Fibroblast of pulmonary artery (primary cell): ENCODE results near the gene IFNA4.
"Not testable (repeated sequence)": the region's sequence is repeated elsewhere in the genome, so short reads cannot be mapped to it uniquely, and the experiment has no call there.

Source experiments
- DNase-seq: peaks from one replicate; pipeline ENCODE4 v3.0.0-alpha.2; 2010; ENCODE audit warnings: low read depth
- H3K4me3 ChIP-seq: replicated peaks from 2 replicates; pipeline ENCODE4 v1.5.1; 2011; ENCODE audit warnings: low read depth, mild to moderate bottlenecking, control low read depth, low read length, moderate library complexity
- TF ChIP-seq, protein P1 (sequence below): IDR thresholded peaks from 2 replicates; pipeline ENCODE4 v1.5.1; 2011; ENCODE audit warnings: mild to moderate bottlenecking, control low read depth, low read length, inconsistent platforms; ENCODE audit errors: missing control alignments

IFNA4 gene

DNA sequence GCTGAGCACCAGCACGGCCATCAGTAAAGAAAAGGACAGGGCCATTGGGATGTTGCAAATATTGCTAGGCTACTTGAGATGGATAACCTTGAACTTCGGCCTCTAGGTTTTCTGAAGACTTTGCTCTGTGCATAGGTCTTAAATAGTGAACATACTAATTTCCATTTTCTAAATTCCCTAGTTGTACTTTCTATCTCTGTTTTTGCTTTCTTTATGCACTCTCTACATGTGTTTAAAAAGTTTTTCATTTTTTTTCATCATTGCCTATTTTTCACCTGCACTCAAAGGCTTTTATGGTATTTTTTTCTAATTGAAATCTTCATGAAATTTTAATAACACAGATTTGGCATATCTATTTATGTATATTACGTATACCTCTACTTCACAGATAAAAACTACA lies at the start of gene IFNA4:
IFNA4 (minus strand) TSS at position 101 of the 400 bp plus-strand sequence; CDS start at position 45, 56 bp downstream.
- not testable (repeated sequence) for DNase-seq, H3K4me3 ChIP-seq

DNA sequence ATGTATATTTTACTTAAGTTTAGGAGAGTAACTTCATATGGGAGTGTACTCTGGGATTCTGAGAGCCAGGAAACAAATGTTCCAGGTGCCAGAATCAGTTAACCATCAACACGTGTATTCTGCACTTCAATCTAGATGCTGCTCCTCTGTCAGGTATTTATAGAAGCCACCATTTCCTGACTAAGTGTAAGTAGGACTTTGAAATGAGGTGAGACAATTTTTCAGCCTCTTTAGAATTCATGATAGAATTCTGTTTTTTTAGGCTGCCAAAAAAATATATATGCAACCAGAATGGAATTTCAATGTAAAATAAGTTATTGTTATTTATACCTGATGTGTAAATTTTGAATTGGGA lies 49.0 kb upstream of the IFNA4 start:
- not testable (repeated sequence) for H3K4me3 ChIP-seq

DNA sequence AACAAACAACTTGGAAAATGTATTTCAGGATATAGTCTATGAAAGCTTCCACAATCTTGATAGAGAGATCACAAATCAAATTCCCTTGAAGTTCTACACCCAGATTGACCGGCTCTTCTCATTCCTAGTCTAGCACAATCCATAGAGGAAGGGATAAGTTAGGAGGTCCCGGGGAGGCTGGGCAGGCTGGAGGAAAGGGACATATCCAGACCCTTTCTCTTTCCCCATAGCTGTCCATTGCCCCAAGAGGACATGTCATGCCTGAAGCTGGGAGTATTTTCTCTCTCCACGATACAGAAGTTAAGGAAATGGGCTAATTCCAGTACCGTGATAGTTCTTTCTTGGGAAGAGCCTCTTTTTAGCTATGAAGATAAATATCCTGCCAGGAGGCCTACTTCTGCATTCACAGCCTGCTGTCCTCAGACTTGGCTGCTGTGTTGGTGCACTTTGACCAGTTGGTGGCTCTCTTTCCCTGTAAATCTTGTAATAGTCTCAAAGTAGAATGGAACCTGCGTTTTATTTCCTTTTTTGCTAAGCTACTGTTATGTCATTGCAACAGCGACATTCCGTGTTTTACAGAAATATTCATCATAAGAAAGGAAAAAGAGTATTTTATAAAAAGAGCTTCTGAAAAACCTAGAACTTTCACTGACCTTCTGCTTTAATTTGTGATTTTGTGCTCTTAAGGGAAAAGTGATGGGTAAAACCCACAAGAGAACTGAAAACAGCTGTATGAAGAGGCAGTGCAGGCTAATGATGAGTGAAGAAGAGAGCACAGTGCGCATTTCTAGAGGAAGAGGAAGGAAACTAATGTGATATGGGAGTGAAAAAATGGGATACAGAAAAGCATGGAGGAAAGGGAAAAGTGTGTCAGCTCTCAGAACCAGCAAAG lies 48.3 kb upstream of the IFNA4 start:
- peak; percentile 63 for DNase-seq
- TF ChIP-seq, protein P1, sequence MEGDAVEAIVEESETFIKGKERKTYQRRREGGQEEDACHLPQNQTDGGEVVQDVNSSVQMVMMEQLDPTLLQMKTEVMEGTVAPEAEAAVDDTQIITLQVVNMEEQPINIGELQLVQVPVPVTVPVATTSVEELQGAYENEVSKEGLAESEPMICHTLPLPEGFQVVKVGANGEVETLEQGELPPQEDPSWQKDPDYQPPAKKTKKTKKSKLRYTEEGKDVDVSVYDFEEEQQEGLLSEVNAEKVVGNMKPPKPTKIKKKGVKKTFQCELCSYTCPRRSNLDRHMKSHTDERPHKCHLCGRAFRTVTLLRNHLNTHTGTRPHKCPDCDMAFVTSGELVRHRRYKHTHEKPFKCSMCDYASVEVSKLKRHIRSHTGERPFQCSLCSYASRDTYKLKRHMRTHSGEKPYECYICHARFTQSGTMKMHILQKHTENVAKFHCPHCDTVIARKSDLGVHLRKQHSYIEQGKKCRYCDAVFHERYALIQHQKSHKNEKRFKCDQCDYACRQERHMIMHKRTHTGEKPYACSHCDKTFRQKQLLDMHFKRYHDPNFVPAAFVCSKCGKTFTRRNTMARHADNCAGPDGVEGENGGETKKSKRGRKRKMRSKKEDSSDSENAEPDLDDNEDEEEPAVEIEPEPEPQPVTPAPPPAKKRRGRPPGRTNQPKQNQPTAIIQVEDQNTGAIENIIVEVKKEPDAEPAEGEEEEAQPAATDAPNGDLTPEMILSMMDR: peak; percentile 70
- not testable (repeated sequence) for H3K4me3 ChIP-seq

More for the DNA sequence above, 49.0 kb upstream of the IFNA4 start:
- DNase-seq: not testable (repeated sequence)

DNA sequence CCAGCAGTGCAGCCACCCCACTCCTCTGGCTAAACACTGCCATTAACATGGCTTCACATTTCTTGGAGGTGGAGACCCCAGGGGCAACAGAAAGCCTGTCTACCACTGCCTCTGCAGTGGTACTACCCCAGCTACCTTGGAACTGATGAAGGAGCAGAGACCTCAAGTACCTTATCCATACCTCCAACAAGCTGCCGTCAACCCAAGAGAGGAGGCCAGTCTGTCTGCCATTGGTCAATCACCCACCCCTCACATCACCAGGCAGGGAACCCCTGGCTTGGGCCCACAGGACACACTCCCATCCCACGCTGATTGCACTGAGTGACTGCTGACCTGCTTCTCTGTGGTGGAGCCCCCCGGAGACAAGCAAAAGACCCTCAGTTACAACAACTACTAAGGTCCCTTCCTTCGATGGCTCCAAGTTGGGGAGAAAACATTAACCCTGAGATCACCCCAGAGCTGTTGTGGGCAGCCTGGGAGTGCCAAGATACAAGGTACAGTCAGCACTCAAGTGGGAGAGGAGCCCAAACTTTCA lies 46.8 kb upstream of the IFNA4 start:
- TF ChIP-seq, protein P1: no peak
- no peak for DNase-seq
- H3K4me3 ChIP-seq: no peak overlapping the region

DNA sequence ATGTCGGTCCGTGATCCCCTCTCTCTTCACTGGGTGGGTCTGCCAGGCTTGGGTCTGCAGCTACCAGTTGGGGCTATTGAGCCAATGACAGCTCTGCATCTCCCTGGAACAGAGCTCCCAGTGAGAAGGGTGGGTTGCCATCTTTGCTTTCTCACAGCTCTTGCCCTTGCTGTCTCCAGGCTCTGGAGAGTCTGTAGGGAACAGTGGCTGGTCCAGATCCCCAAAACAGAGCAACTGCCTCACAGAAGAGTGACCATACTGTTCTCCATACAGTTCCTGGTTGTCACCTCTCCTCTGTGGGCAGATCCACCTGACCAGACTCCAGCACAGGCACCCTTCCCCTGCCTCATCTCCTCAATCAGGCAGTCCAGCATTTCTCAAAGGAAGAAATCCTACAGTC lies 45.9 kb upstream of the IFNA4 start:
- TF ChIP-seq, protein P1: no peak
- no peak overlapping the region for H3K4me3 ChIP-seq
- DNase-seq: no peak

DNA sequence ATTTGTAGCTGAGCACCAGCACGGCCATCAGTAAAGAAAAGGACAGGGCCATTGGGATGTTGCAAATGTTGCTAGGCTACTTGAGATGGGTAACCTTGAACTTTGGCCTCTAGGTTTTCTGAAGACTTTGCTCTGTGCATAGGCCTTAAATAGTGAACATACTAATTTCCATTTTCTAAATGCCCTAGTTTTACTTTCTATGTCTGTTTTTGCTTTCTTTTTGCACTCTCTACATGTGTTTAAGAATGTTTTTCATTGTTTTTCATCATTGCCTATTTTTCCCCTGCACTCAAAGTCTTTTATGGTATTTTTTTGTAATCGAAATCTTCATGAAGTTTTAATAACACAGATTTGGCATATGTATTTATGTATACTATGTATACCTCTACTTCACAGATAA lies 40.7 kb upstream of the IFNA4 start, which contains the start of gene IFNA17:
IFNA17 (minus strand) TSS at position 101 of the 400 bp plus-strand sequence; CDS start at position 52, 49 bp downstream.
- H3K4me3 ChIP-seq: no peak within 1 kb of the TSS
- DNase-seq: no peak
- TF ChIP-seq, protein P1: no peak

DNA sequence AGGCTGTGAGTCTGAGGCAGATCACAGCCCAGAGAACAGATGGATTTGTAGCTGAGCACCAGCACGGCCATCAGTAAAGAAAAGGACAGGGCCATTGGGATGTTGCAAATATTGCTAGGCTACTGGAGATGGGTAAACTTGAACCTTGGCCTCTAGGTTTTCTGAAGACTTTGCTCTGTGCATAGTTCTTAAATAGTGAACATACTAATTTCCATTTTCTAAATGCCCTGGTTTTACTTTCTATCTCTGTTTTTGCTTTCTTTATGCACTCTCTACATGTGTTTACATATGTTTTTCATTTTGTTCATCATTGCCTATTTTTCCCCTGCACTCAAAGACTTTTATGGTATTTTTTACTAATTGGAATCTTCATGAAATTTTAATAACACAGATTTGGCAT lies 29.8 kb upstream of the IFNA4 start, which contains the start of gene IFNA16:
IFNA16 (minus strand) TSS at position 101 of the 400 bp plus-strand sequence; CDS start at position 95, 6 bp downstream.
- DNase-seq, H3K4me3 ChIP-seq: not testable (repeated sequence)

DNA sequence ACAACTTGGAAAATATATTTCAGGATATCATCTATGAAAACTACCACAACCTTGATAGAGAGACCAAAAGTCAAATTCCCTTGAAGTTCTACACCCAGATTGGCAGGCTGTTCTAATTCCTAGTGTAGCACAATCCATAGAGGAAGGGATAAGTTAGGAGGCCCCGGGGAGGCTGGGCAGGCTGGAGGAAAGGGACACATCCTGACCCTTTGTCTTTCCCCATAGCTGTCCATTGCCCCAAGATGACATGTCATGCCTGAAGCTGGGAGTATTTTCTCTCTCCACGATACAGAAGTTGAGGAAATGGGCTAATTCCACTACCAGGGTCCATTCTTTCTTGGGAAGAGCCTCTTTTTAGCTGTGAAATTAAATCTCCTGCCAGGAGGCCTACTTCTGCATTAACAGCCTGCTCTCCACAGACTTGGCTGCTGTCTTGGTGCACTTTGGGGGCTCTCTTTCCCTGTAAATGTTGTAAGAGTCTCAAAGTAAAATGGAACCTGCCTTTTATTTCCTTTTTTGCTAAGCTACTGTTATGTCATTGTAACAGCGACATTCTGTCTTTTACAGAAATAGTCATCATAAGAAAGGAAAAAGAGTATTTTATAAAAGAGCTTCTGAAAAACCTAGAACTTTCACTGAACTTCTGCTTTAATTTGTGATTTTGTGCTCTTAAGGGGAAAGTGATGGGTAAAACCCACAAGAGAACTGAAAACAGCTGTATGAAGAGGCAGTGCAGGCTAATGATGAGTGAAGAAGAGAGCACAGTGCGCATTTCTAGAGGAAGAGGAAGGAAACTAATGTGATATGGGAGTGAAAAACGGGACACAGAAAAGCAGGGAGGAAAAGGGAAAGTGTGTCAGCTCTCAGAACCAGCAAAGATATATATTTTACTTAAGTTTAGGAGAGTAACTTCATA lies 26.3 kb upstream of the IFNA4 start:
- TF ChIP-seq, protein P1: peak; percentile 53
- not testable (repeated sequence) for H3K4me3 ChIP-seq
- DNase-seq: peak; percentile 11

DNA sequence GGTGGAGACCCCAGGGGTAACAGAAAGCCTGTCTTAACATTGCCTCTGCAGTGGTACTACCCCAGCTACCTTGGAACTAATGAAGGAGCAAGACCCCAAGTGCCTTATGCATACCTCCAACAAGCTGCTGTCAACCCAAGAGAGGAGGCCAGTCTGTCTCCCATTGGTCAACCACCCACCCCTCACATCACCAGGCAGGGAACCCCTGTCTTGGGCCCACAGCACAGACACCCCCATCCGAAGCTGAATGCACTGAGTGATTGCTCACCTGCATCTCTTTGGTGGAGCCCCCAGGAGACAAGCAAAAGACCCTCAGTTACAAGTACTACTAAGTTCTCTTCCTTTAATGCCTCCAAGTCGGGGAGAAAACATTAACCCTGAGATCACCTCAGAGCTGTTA lies 24.8 kb upstream of the IFNA4 start:
- DNase-seq, H3K4me3 ChIP-seq: not testable (repeated sequence)

DNA sequence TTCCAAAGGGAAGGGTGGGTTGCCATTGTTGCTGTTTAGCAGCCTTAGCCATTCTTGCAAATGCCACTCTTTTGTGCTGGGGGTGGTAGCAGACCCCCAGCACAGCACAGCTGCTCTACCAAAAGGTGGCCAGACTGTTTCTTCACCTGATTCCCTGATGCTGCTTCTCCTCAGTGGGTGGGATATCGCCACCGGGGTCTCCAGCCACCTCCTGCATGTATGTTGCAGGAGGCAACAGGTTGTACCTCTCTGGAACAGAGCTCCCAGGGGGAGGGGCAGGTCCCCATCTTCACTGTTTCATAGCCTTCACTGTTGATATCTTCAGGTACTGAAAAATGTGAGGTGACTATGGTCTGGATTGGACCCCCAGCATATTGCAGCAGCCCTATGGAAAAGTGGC lies 23.4 kb upstream of the IFNA4 start:
- H3K4me3 ChIP-seq, DNase-seq: not testable (repeated sequence)
